Neural cell (in vitro differentiated cells): ENCODE results near the gene CDK4. TPM values are rescaled to one million over a fixed set of nuclear protein-coding genes. Genes with fewer than 3 reads are reported as not detected.

ENCODE experiments used
- H2AFZ ChIP-seq: fragments of 200-600, 300-800 bp; sonication (generic), shearing (Covaris generic); 2 replicates; pipeline ENCODE4 v1.6.0; 2014; ENCODE audit warnings: low read depth, mild to moderate bottlenecking, antibody characterized with exemption, low read length, moderate library complexity
- H3F3A ChIP-seq: fragments of 200-600 bp; shearing (Covaris generic); 2 replicates; pipeline ENCODE4 v1.6.1; 2016; ENCODE audit warnings: mild to moderate bottlenecking, moderate library complexity, mixed read lengths, antibody characterized with exemption, low read length; ENCODE audit not compliant: insufficient read depth, poor library complexity, severe bottlenecking
- H3K27ac ChIP-seq: fragments of 200-600, 300-800 bp; sonication (generic), shearing (Covaris generic); 2 replicates; pipeline ENCODE4 v1.5.1; 2014; ENCODE audit warnings: mild to moderate bottlenecking, low read length, moderate library complexity
- H3K27me3 ChIP-seq: fragments of 300-800, 200-600 bp; sonication (generic), shearing (Covaris generic); 2 replicates; pipeline ENCODE4 v1.6.0; 2014; ENCODE audit warnings: mild to moderate bottlenecking, low read depth, low read length, moderate library complexity; ENCODE audit not compliant: insufficient read depth
- H3K36me3 ChIP-seq: fragments of 300-800, 200-600 bp; sonication (generic), shearing (Covaris generic); 2 replicates; pipeline ENCODE4 v1.5.1; 2014; ENCODE audit warnings: mild to moderate bottlenecking, antibody characterized with exemption, low read length, moderate library complexity; ENCODE audit not compliant: insufficient read depth
- H3K4me2 ChIP-seq: fragments of 300-800, 200-600 bp; sonication (generic), shearing (Covaris generic); 2 replicates; pipeline ENCODE4 v1.6.0; 2014; ENCODE audit warnings: mild to moderate bottlenecking, low read length
- H3K4me3 ChIP-seq: fragments of 300-800, 200-600 bp; sonication (generic), shearing (Covaris generic); 2 replicates; pipeline ENCODE4 v1.5.1; 2014; ENCODE audit warnings: mild to moderate bottlenecking, low read length, moderate library complexity
- H3K79me2 ChIP-seq: fragments of 200-600 bp; shearing (Covaris generic); replicated peaks from 2 replicates; pipeline ENCODE4 v1.6.0; 2014; ENCODE audit warnings: mild to moderate bottlenecking, low read length, moderate library complexity; ENCODE audit not compliant: insufficient read depth
- H3K9ac ChIP-seq: fragments of 300-800, 200-600 bp; sonication (generic), shearing (Covaris generic); 2 replicates; pipeline ENCODE4 v1.6.1; 2016; ENCODE audit warnings: mild to moderate bottlenecking, low read length, mixed read lengths
- H3K9me2 ChIP-seq: fragments of 200-600 bp; shearing (Covaris generic); 2 replicates; pipeline ENCODE4 v1.6.1; 2016; ENCODE audit warnings: mild to moderate bottlenecking, low read length, mixed read lengths; ENCODE audit not compliant: insufficient read depth
- H3K9me3 ChIP-seq: fragments of 200-600, 300-800 bp; sonication (generic), shearing (Covaris generic); 2 replicates; pipeline ENCODE4 v1.6.1; 2016; ENCODE audit warnings: mild to moderate bottlenecking, mixed run types, low read length, moderate library complexity, mixed read lengths
- H4K20me1 ChIP-seq: fragments of 200-600 bp; shearing (Covaris generic); 2 replicates; pipeline ENCODE4 v1.6.1; 2016; ENCODE audit warnings: mild to moderate bottlenecking, mixed run types; ENCODE audit not compliant: insufficient read depth
- EP300 ChIP-seq: fragments of 450-650 bp; conservative IDR thresholded peaks from 2 replicates; pipeline ENCODE4 v1.6.1; 2014; ENCODE audit warnings: antibody characterized with exemption, mild to moderate bottlenecking, moderate library complexity; ENCODE audit not compliant: poor library complexity, severe bottlenecking
- EZH2 ChIP-seq: fragments of 200-600, 300-800 bp; shearing (Covaris generic), sonication (generic); IDR thresholded peaks from 2 replicates; pipeline ENCODE4 v1.6.1; 2014; ENCODE audit warnings: antibody characterized with exemption, low read length, borderline replicate concordance, mild to moderate bottlenecking; ENCODE audit not compliant: insufficient read depth, poor library complexity, severe bottlenecking
- MXI1 ChIP-seq: fragments of 450-650 bp; conservative IDR thresholded peaks from 2 replicates; pipeline ENCODE4 v1.6.1; 2014; ENCODE audit warnings: antibody characterized with exemption, mild to moderate bottlenecking; ENCODE audit not compliant: poor library complexity, severe bottlenecking
- POLR2AphosphoS5 ChIP-seq: IDR thresholded peaks from 2 replicates; pipeline ENCODE4 v1.6.1; 2012
- RAD21 ChIP-seq: fragments of 450-650 bp; conservative IDR thresholded peaks from 2 replicates; pipeline ENCODE4 v1.6.1; 2014; ENCODE audit warnings: antibody characterized with exemption, mild to moderate bottlenecking, moderate library complexity
- SMC3 ChIP-seq: fragments of 450-650 bp; conservative IDR thresholded peaks from 2 replicates; pipeline ENCODE4 v1.6.1; 2014; ENCODE audit warnings: antibody characterized with exemption, mild to moderate bottlenecking, moderate library complexity; ENCODE audit not compliant: poor library complexity
- TAF1 ChIP-seq: IDR thresholded peaks from 2 replicates; pipeline ENCODE4 v1.6.1; 2012; ENCODE audit warnings: low read depth
- polyA plus RNA-seq: library from polyadenylated mRNA; depleted of rRNA; stranded (reverse); fragments of >200 nt; gene quantifications from 2 replicates; pipeline ENCODE4 v1.2.3, GENCODE V29; 2014
- TF ChIP-seq, protein P1 (sequence below): IDR thresholded peaks from 2 replicates; pipeline ENCODE4 v1.6.1; 2012; ENCODE audit warnings: borderline replicate concordance
- TF ChIP-seq, protein P2 (sequence below): fragments of 450-650 bp; IDR thresholded peaks from 2 replicates; pipeline ENCODE4 v1.5.1; 2014; ENCODE audit warnings: antibody characterized with exemption, mild to moderate bottlenecking, moderate library complexity; ENCODE audit not compliant: poor library complexity, severe bottlenecking

Gene CDK4
- polyA plus RNA-seq, 1 donor from 2014 or later: 104 TPM

DNA sequence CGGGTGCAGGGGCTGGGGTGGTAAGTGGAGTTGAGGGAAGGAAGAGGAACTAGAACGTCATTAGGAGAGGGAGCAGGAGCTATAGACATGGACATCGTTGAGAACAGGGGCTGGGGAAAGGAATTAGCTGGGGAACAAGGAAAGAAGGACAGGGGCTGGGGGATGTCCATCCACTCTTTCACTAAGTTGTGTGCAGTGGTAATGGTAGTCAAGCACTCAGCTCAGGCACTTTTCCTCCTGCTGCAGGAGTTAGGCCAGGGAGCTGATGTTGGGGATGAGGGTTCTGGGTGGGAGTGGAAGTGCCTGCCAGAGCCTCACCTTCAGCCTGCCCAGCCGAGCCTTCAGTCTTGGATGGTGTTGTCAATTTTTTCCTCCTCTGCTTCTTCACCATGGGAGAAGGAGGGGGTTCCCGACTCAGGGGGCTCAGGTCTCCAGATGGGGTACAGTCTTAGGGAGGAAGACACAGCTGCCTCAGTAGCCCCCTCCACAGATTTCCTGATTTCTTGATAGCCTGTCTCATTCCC lies 22.7 kb downstream of the CDK4 start:
- peaks cover 58% of the 10 kb centered on the region for H3K27me3 ChIP-seq

DNA sequence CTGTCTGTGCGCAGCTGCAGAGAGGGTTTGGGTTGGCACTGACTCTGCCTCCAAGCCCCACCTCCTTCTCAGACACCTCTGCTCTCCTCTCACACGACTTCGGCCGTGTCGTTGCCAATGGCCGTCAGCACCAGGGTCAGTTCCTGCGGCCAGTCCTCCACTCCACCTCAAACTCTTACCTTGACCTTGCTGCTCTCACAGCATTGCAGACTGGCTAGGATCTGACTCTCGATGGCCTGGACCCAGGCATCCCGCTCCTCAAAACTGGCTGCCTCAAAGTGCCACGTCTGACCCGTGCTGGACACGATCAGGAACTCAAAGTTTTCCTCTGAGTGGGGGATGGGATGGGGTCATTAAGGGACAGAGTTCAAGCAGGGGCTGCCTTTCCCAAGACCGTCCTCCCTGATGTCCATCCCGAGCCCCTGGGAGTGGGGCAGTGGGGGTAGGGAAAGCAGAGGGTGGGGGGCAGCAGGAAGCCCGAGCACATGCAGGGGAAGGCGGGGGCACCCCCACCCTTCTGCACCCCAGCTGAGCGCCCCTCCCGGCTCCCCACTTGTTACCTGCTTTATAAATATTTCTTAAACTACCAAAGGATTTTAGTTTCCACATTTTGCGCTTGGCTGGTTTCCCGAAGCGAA lies 24.2 kb downstream of the CDK4 start:
- no peak overlapping the region for H3K27ac ChIP-seq

More for the DNA sequence above, 22.7 kb downstream of the CDK4 start:
- no peak overlapping the region for H3K9ac ChIP-seq
- no peak overlapping the region for H3K27ac ChIP-seq
- H4K20me1 ChIP-seq: no peaks in the 10 kb centered on the region
- H3F3A ChIP-seq: no peaks in the 10 kb centered on the region
- no peaks in the 10 kb centered on the region for H3K9me2 ChIP-seq
- H2AFZ ChIP-seq: no peak overlapping the region
- H3K9me3 ChIP-seq: no peaks in the 10 kb centered on the region
- H3K79me2 ChIP-seq: no peaks in the 10 kb centered on the region
- peaks cover 16% of the 10 kb centered on the region for H3K36me3 ChIP-seq
- TF ChIP-seq, protein P1, sequence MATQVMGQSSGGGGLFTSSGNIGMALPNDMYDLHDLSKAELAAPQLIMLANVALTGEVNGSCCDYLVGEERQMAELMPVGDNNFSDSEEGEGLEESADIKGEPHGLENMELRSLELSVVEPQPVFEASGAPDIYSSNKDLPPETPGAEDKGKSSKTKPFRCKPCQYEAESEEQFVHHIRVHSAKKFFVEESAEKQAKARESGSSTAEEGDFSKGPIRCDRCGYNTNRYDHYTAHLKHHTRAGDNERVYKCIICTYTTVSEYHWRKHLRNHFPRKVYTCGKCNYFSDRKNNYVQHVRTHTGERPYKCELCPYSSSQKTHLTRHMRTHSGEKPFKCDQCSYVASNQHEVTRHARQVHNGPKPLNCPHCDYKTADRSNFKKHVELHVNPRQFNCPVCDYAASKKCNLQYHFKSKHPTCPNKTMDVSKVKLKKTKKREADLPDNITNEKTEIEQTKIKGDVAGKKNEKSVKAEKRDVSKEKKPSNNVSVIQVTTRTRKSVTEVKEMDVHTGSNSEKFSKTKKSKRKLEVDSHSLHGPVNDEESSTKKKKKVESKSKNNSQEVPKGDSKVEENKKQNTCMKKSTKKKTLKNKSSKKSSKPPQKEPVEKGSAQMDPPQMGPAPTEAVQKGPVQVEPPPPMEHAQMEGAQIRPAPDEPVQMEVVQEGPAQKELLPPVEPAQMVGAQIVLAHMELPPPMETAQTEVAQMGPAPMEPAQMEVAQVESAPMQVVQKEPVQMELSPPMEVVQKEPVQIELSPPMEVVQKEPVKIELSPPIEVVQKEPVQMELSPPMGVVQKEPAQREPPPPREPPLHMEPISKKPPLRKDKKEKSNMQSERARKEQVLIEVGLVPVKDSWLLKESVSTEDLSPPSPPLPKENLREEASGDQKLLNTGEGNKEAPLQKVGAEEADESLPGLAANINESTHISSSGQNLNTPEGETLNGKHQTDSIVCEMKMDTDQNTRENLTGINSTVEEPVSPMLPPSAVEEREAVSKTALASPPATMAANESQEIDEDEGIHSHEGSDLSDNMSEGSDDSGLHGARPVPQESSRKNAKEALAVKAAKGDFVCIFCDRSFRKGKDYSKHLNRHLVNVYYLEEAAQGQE: no peak
- TF ChIP-seq SMC3: no peak
- no peak for TF ChIP-seq EP300
- no peak overlapping the region for H3K4me3 ChIP-seq
- H3K4me2 ChIP-seq: no peak overlapping the region

More for the DNA sequence above, 24.2 kb downstream of the CDK4 start:
- TF ChIP-seq SMC3 (no peak), MXI1 (no peak), POLR2AphosphoS5 (no peak), EP300 (no peak), TAF1 (no peak), RAD21 (no peak), EZH2 (no peak)
- TF ChIP-seq, protein P2, sequence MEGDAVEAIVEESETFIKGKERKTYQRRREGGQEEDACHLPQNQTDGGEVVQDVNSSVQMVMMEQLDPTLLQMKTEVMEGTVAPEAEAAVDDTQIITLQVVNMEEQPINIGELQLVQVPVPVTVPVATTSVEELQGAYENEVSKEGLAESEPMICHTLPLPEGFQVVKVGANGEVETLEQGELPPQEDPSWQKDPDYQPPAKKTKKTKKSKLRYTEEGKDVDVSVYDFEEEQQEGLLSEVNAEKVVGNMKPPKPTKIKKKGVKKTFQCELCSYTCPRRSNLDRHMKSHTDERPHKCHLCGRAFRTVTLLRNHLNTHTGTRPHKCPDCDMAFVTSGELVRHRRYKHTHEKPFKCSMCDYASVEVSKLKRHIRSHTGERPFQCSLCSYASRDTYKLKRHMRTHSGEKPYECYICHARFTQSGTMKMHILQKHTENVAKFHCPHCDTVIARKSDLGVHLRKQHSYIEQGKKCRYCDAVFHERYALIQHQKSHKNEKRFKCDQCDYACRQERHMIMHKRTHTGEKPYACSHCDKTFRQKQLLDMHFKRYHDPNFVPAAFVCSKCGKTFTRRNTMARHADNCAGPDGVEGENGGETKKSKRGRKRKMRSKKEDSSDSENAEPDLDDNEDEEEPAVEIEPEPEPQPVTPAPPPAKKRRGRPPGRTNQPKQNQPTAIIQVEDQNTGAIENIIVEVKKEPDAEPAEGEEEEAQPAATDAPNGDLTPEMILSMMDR: no peak
- TF ChIP-seq, protein P1: no peak
- Histone ChIP-seq H4K20me1 (no peaks in the 10 kb centered on the region), H3F3A (no peaks in the 10 kb centered on the region), H3K4me2 (no peak overlapping the region), H3K9ac (no peak overlapping the region), H3K9me3 (no peaks in the 10 kb centered on the region), H3K9me2 (no peaks in the 10 kb centered on the region), H3K27me3 (peaks cover 55% of the 10 kb centered on the region), H3K79me2 (no peaks in the 10 kb centered on the region), H3K4me3 (no peak overlapping the region), H3K36me3 (peaks cover 4% of the 10 kb centered on the region), H2AFZ (no peak overlapping the region)
